ENCODE measurements around the gene CDKN2B-AS1. TPM values are rescaled to one million over a fixed set of nuclear protein-coding genes. Genes with fewer than 3 reads are reported as not detected.

CDKN2B-AS1 gene
- total and polyA plus RNA-seq, 7 donors = 0.49 to 264 (median 2.0) TPM

GRCh38 chr9:21968331-21969010 lies 26.1 kb upstream of the CDKN2B-AS1 start:
- no peak overlapping the region for H3K27ac ChIP-seq
- H3K4me3 ChIP-seq = no peak overlapping the region
- intact Hi-C loops (cut with DNase I) = no loop called here
- H3K9me3 ChIP-seq = no peaks in the 10 kb centered on the region
- peaks cover 74 to 100% (median 99%) of the 10 kb centered on the region in 3 donors for H3K27me3 ChIP-seq
- no peaks in the 10 kb centered on the region for H3K36me3 ChIP-seq
- WGBS, 2 donors = 7 to 12% methylated on average over 41 of the region's 41 CpGs
- TF ChIP-seq POLR2AphosphoS5 (IDR thresholded peaks at IDR 0.05) = peak in 2 of 4 donors; percentile 13 to 15
- no peak for TF ChIP-seq POLR2A (IDR thresholded peaks at IDR 0.05)
- DNase-seq = no peak
- H3K4me1 ChIP-seq = peaks cover 0 to 35% (median 27%) of the 10 kb centered on the region in 4 donors

GRCh38 chr9:21969011-21969940 lies 25.3 kb upstream of the CDKN2B-AS1 start:
- TF ChIP-seq, protein P1, sequence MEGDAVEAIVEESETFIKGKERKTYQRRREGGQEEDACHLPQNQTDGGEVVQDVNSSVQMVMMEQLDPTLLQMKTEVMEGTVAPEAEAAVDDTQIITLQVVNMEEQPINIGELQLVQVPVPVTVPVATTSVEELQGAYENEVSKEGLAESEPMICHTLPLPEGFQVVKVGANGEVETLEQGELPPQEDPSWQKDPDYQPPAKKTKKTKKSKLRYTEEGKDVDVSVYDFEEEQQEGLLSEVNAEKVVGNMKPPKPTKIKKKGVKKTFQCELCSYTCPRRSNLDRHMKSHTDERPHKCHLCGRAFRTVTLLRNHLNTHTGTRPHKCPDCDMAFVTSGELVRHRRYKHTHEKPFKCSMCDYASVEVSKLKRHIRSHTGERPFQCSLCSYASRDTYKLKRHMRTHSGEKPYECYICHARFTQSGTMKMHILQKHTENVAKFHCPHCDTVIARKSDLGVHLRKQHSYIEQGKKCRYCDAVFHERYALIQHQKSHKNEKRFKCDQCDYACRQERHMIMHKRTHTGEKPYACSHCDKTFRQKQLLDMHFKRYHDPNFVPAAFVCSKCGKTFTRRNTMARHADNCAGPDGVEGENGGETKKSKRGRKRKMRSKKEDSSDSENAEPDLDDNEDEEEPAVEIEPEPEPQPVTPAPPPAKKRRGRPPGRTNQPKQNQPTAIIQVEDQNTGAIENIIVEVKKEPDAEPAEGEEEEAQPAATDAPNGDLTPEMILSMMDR (IDR thresholded peaks at IDR 0.05) = no peak
- TF ChIP-seq EP300 (IDR thresholded peaks at IDR 0.05) = no peak
- H3K27me3 ChIP-seq = peaks cover 79 to 100% (median 100%) of the 10 kb centered on the region in 3 donors
- H3K4me1 ChIP-seq = peaks cover 0 to 39% (median 30%) of the 10 kb centered on the region in 4 donors
- H3K9me3 ChIP-seq = no peaks in the 10 kb centered on the region
- 8 to 14% methylated on average over 28 of the region's 28 CpGs for WGBS, 2 donors
- intact Hi-C loops (cut with DNase I) = no loop called here
- H3K4me3 ChIP-seq = no peak overlapping the region
- no peak overlapping the region for H3K27ac ChIP-seq
- H3K36me3 ChIP-seq = no peaks in the 10 kb centered on the region
- DNase-seq = no peak

DNA sequence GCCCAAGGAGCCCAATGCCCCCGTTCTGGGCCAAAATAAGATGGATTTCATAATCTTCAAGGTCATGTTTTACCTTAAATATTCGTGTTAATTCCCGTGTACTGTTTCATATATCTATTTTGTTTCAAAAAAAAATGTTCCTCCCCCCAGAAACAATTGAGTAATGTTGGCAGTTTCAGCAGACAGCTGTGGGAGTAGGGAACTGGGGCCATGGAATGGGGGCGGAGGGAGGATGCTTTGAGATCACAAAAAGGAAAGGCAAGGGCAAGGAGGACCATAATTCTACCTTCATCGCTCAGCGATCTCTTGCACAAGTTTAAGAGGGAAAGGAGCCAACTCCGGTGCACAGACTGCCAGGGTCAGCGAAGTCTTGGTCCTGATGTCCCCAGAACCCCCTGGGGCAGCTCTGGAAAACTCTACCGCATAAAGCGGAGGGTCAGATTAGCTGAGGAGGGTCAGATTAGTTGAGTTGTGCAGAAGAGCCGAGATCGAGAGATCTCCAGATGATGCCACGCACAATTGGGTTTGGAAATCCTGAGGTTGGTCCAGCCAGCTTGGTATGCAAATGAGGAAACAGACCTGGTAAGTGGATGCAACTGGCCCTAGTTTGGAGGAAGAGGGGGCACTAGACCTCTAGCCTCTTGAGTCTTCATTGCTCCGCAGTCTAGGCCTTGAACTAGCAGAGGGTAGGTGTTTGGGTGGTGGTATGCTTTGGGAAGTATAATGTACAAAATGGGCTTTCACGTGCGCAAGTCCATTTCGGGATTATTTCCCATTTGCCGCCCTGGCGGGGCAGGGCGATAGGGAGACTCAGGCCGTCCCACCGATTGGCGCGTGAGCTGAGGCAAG lies 24.4 kb upstream of the CDKN2B-AS1 start:
- no peaks in the 10 kb centered on the region for H3K9me3 ChIP-seq
- H3K27me3 ChIP-seq = peaks cover 81 to 100% (median 100%) of the 10 kb centered on the region in 3 donors
- peaks cover 0 to 41% (median 35%) of the 10 kb centered on the region in 4 donors for H3K4me1 ChIP-seq
- intact Hi-C loops (cut with DNase I) = no loop called here
- WGBS, 2 donors = 16 to 27% methylated on average over 24 of the region's 24 CpGs
- DNase-seq = no peak
- H3K36me3 ChIP-seq = no peaks in the 10 kb centered on the region
- H3K27ac ChIP-seq = no peak overlapping the region
- TF ChIP-seq POLR2A (IDR thresholded peaks at IDR 0.05) = no peak
- TF ChIP-seq POLR2AphosphoS5 (IDR thresholded peaks at IDR 0.05) = no peak
- TF ChIP-seq, protein P1 (IDR thresholded peaks at IDR 0.05) = no peak
- no peak for TF ChIP-seq EP300 (IDR thresholded peaks at IDR 0.05)
- H3K4me3 ChIP-seq = no peak overlapping the region

- no peak for DNase-seq
- H3K4me1 ChIP-seq = peaks cover 0 to 37% (median 31%) of the 10 kb centered on the region in 4 donors
- intact Hi-C loops (cut with DNase I) = no loop called here
- H3K27me3 ChIP-seq = peaks cover 88 to 100% (median 100%) of the 10 kb centered on the region in 3 donors
- H3K4me3 ChIP-seq = no peak overlapping the region
- no peaks in the 10 kb centered on the region for H3K36me3 ChIP-seq
- no peak for TF ChIP-seq EP300 (IDR thresholded peaks at IDR 0.05)
- no peak for TF ChIP-seq POLR2A (IDR thresholded peaks at IDR 0.05)
- no peak for TF ChIP-seq POLR2AphosphoS5 (IDR thresholded peaks at IDR 0.05)
- TF ChIP-seq, protein P1 (IDR thresholded peaks at IDR 0.05) = no peak
- no peaks in the 10 kb centered on the region for H3K9me3 ChIP-seq
- 7 to 12% methylated on average over 45 of the region's 45 CpGs for WGBS, 2 donors
- no peak overlapping the region for H3K27ac ChIP-seq
These were observed 23.6 kb upstream of the CDKN2B-AS1 start for GRCh38 chr9:21970800-21971640.

All from sigmoid colon (tissue), 7 donors.